Left cardiac atrium (tissue), 4 donors: ENCODE results near the gene KCND3. TPM values are rescaled to one million over a fixed set of nuclear protein-coding genes. Genes with fewer than 3 reads are reported as not detected.

Experiments used
- ATAC-seq, 2 donors: fragments of 200-7000 bp; cut with Tn5 transposase; one replicate each; pipeline ENCODE4 v1.9.1; 2020; ENCODE audit warnings: mild to moderate bottlenecking in 2 of 2, moderate library complexity in 2 of 2
- DNase-seq: peaks from one replicate; pipeline ENCODE4 v3.0.0-alpha.2; 2020
- intact Hi-C, 2 donors: fragments of 100-400 bp; cut with DNase I; formaldehyde crosslinking; loops; one replicate each; pipeline versions ENCODE4 v1.14.1 to v1.15.1; 2022 to 2023
- total RNA-seq, 2 donors: library from RNA; stranded (reverse); fragmentation: NEBNext Ultra II Directional; extraction: Animal tissue kit (Norgen Biotek cat#: 25700); gene quantifications; one replicate each; pipeline ENCODE4 v1.2.1, GENCODE V29; 2021
- donor health status: DM: no; HTN: yes; CAD: no.
- donor health status: DM: no; HTN: yes; CAD: no; lungs with severe emphysema.
- donor health status: DM: yes; HTN: yes; CAD: no.
- donor health status: Dilated cardiomyopathy.

The KCND3 gene
- total RNA-seq, 2 donors from 2014 or later: 18.3 to 25.4 TPM

DNA sequence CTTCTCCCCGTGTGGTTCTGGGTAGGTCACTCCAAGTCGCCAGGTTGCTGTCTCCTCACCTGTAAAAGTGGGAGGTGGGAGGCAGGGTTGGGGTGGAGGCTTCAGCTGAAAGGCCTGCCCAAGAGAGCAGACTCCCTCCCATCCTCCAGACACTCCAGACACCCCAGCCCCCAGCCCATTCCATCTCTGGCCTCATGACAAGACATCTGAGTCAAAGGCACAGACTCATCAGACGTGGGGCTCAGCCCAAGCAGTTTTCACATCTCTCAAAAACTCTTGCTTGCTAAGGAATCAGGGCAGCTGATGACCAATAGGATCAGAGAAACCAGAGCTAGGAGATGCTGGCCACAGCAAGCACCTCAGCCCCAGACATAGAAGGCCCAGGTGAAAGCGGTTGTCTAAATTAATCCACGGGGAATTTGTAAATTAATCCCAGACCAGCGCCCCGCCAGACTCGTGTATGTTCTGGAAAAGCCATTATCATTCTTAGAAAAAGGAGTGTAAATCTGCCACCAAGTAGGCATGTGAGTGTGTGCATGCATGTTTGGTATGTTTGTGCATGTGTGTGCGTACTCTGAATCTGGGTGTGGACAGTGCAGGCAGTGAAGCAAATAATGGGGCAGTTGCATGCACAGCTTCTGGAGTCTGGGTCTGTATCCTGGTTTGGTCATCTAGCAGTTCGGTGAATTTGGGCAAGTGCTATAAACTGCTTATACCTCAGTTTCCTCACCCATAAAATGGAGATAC lies 55.2 kb downstream of the KCND3 start:
- intact Hi-C loops: no loop called here
- ATAC-seq: peak in 1 of 2 donors; percentile 42

DNA sequence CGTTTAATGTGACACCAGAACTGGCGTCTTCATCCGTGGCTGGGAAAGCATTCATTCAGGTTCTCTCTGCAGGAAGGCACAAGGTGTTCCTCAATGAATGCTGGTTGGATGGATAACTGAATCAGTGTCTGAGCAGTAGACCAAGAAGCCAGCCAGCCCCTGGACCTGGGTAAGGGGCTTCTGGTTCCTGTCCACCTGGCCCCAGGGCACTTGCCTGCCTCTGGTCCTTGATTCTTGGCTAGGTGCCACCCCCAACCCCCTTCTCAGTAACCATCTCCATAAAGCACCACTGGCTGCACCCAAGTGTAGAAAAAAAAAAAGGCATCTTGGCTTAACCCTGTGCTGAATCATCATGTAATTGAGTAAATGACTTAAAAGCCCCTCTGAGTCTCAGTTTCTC lies 59.1 kb downstream of the KCND3 start:
- ATAC-seq (no peak), DNase-seq (no peak)
- intact Hi-C loops: no loop called here

More for the DNA sequence above, 55.2 kb downstream of the KCND3 start:
- no peak for DNase-seq

DNA sequence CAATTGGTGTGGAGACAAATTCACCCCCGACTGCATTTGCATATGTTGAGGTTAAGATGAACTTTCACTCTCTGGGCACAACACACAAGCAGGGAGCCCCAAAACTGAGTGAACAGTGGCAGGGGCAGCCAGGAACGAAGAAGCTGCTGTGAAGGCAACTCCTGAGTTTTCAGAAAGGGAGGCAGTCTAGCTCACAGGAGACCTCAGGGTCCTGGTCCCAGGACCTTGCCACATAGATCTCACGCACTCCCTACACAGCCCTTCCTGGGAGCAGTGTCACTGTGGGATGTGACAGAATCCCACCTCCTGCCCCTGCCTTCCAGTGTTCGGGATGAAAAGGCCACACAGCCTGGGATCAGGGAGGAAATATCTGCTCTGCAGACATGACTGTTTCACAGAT lies 60.9 kb downstream of the KCND3 start:
- ATAC-seq (no peak), DNase-seq (no peak)
- intact Hi-C loops: no loop called here

DNA sequence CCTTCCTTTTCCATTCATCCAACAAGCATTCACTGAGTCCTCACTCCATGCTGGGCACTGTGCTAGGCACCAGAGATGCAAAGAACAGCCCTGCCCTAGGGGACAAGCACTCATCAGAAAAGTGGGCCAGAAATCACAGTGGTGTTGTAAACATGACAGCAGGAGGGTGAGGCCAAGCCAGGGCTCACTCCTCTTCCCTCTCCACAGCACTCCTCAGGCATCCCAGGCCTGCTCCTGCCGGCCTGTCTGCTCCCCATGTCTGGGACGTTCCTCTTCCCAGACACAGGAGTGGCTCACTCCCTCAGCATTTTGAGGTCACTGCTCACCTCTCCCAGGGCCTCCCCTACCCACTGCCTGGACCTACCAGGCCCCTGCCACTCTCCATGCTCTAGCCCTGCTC lies 61.8 kb downstream of the KCND3 start:
- intact Hi-C loops: no loop called here
- no peak for DNase-seq

DNA sequence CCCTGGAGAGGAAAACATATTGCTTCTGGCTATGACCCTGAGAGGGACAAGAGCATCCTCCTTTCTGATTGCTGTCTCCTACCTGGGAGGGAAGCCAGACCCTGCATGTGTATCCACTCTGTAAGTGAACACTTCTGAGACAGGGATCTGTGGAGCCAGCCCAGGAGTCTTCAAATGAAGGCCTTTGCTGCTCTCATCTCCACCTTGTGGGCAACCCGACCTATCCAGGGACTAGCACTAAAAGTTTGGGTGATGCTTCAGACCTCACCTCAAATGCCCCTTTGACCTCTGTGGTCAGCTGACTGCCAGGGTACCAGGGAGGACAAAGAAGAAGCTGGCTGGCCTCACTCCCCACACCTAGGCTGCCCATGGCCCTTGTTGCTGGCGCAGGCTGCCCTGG lies 64.7 kb downstream of the KCND3 start:
- ATAC-seq: no peak
- intact Hi-C loops: no loop called here
- DNase-seq: no peak

More for the DNA sequence above, 61.8 kb downstream of the KCND3 start:
- no peak for ATAC-seq

DNA sequence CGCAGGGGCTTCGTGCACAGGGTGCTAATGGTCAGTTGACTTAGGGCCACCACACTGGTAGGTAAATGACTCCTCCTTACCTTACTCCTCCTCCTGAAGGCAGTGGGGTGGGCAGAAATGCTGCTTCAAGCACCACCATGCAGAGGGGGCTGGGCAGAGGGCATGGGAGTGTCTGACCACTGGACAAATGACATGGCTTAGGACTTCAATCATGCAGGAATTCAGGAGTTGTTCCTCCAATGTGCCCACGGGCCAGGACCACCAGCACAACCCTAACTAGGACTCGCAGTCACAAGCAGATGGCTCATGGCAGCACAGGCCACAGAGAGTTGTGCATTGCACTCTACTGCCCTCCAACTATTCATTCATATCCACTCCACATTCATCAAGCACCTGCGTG lies 65.7 kb downstream of the KCND3 start:
- intact Hi-C loops: no loop called here

DNA sequence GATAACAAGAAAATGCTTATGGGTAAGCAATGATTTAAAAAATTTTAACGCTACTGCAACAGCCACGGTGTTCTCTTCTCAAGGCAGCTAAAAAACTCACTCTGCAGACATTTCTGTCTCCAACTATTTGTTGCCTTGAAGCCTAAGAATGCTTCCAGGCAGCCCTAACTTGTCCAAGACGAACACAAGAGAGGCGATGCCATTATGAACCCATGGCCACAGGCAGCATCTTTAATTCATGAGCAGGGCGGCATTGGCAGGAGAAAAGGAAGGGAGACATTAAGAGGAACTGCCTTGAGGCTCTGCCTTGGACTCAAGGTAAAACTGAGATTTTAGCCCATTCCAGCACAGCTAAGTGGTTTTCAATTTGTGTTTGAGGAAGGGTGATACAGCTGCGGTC lies 67.5 kb downstream of the KCND3 start:
- intact Hi-C loops: no loop called here
- DNase-seq (no peak), ATAC-seq (no peak)

More for the DNA sequence above, 65.7 kb downstream of the KCND3 start:
- ATAC-seq: no peak
- no peak for DNase-seq

DNA sequence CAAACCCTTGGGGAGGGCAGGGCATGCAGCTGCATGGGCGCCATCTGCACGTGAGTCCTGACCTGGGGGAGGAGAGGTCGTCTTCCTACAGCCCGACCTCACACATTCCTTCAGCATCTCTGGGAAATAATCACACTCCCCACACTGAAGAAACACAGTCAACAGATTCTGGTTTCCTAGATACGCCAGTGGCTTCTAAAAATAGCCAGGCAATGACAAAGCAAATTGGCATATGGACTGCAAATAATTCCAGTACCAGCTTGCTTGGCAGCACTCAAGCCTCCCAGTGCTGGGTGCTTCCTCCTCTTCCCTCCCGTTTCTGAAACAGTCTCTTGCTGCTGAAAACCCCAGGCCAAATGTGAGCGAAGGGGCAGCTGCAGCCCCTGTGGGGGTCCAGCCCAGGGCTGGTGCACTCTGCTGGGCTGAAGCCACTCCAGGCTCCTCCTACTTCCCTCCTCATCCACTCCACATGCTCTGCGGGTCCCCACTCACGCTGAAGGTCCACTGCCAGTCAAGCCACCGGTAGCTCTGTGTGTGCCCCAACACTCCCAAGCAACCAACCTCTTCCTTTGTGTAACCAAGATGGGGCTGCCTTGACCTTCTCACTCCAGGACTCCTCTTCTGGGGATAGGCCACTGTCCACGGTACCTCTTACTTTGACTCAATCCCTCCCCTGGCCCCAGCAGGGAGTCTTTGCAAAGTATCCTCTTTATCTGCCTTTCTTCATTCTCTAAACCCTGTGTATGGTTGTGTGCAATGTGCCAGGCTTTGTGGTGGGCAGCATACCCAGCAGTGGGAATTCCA lies 69.0 kb downstream of the KCND3 start:
- intact Hi-C loops: no loop called here
- ATAC-seq (peak; percentile 92), DNase-seq (peak; percentile 38)

DNA sequence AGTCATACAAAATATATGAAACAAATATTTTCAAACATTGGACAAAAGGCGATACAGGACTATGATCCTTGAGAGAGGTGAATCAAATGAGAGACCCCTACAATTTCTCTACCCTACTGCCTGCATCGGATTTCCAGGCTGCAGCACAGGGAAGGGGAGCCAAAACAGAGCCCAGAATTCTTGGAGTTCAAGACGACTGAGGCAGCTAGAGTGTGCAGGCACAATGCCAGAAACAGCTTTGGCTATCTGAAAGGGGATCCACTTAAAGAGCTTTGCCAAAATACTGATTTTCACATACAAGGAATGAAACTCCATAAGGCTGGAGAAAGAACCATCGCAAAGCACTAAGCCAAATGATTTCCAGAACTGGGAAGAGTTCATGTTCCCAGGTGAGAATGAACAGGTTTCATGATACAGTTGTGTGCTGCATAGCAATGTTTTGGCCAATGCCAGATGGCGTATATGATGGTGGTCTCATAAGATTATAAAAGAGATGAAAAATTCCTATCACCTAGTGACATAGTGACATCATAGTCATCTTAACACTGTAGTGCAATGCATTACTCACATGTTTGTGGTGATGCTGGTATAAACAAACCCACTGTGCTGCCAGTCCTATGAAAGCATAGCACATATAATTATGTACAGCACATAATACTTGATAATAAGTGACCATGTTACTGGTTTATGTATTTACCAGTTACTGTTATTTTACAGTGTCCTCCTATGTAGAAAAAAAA lies 77.5 kb downstream of the KCND3 start:
- ATAC-seq: no peak
- intact Hi-C loops: no loop called here
- DNase-seq: no peak

DNA sequence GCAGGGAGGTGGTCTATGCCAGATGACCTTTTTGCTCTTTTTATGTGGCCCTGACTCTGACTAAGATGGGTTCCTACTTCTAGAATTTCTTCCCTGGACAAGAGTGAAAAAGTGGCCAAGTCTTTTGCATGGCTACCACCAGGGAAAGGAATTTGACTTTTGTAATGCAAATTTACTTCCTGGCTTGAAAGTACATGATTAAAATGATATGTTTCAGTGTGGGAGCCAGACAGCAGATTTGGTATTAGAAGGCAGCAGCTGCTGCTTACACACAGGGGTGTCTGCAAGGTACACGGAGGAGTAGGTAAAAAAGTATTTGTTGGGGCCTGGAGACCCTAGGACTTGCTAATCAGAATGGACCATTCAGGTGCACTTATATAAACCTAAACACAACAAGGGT lies 78.4 kb downstream of the KCND3 start:
- ATAC-seq (no peak), DNase-seq (no peak)
- intact Hi-C loops: no loop called here

DNA sequence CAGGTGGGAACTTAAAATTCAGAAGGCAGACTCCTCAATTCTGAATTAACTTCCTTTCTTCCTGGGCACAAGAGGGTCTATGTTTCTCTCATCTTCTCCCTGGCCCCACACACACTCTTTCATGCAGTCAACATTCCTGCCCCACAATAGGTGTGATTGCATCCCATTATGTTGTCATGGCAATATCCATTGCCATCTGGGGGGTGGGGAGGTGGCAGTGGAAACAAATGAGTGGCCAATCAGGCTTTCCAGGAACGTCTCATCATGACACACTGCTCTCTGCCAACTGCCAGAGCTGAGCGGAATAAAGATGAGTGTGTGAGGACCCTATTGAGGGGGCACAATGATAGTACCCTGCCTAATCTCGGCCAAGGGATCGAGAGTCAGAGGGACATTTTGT lies 80.4 kb downstream of the KCND3 start:
- ATAC-seq: no peak
- intact Hi-C loops: no loop called here
- no peak for DNase-seq

DNA sequence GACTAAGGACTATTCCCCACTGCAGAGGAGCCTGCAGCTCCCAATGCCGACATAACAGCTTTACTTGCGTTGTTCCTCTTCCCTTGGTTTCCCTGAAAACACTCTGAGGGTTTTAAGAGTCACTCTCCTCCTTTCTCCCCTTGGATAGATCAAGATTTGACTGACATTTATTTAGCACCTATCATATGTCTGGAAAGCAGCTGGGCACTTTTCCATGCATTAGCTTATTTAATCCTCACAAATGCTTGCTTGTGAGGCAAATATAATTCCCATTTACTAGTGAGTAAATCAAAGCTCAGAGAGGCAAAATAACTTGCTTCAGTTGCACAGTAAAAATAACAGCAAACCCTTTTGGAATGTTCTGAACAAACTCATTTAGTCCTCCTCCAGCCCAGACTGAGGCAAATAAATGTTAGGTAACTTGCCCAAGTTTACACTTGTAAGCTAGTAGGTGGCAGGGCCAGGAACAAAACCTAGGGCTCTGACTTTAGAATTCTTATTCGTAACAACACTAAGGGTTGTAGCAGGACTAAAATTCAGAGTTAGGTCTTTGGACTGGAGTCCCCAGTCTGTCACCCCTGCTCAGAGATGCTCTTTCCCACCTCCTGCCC lies 81.4 kb downstream of the KCND3 start:
- ATAC-seq (no peak), DNase-seq (no peak)
- intact Hi-C loops: no loop called here

DNA sequence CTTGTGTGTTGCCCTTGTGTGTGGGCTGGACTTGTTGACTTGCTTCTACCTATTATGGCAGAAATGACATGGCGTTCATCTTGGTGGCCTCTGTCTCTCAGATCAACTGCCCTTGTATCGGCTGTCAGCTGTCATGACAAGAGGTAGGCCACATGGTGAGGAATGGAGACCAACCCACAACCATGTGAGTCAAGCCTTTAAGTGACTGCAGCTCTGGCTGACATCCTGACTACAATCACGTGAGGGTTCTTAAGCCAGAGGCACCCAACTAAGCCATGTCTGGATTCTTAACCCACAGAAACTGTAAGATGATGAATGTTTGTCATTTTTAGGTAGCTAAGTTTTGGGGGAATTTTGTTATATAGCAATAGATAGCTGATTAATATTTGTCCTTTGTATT lies 82.1 kb downstream of the KCND3 start:
- ATAC-seq: no peak
- intact Hi-C loops: no loop called here

DNA sequence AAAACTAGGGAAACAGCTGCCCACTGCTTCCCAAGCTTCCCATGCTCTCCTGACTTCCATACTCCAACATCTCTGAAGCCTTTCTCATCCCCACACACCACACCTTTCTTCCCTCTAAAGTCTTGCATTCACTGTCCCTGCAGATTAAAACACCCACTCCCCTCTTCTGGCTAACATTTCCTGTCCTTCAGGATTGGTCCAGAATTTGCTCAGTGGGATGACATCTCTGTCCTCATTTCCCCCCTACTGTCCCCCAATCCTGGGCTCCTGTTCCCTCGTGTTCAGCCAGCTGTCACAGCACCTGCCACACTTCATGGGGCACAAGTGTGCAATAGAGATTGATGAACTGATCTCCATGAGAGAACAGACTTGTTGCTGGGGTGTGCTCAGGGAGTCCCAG lies 82.7 kb downstream of the KCND3 start:
- intact Hi-C loops: no loop called here
- no peak for DNase-seq
- ATAC-seq: no peak

More for the DNA sequence above, 82.1 kb downstream of the KCND3 start:
- DNase-seq: no peak

DNA sequence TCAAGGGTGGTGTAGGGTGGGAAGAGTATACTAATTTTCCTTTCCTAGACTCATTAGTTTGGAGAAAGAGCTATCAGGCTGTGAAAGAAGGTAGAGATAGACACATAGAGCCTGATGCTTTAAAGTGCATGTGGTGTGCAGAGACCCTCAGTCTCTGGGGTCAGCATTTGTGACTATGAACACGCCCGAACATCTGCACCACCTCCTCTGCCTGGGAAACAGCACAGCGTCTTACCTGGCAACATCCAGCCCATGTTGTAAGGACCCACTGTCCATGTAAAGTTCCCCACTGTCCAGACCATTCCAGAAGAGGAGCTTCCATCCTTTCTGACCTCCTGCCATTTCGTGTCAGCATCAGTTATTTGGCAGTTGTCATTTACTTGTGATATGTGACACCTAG lies 83.4 kb downstream of the KCND3 start:
- ATAC-seq (no peak), DNase-seq (no peak)
- intact Hi-C loops: no loop called here

DNA sequence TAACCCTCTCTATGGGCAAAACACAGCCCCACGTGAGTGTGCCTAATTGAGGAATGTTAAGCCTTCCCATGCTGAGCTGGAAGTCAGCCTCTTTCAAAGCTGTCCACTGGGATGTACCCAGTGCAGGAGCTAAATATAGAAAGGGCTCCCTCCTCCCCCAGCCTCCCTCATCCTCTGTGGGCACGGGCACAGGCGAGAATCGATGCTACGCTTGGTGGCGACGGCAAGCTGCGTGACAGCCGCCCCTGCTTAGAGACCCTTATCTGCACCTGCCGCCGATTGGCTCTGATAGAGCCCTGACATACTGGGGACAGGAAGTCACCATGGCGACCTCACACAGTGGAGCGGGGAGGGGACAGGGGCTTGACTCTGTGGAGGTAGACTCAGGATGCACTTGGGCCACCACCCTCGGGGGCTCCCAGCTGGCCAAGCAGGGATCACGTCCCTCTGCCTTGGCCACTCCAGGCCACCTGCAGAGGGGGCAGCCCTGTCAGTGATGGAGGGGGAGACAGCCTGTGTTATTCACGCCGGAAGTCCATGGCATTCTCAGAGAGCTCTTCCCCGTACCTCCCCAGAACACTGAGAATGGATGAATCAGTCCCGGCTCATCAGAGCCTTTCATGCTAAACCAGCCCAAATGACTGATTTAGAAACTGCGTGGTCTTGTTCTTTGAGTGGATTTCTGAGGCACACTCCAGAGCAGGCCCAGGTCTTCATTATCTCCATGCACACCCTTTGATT lies 84.8 kb downstream of the KCND3 start:
- peak; percentile 37 for DNase-seq
- intact Hi-C loops: no loop called here
- peak; percentile 88 to 90 for ATAC-seq

DNA sequence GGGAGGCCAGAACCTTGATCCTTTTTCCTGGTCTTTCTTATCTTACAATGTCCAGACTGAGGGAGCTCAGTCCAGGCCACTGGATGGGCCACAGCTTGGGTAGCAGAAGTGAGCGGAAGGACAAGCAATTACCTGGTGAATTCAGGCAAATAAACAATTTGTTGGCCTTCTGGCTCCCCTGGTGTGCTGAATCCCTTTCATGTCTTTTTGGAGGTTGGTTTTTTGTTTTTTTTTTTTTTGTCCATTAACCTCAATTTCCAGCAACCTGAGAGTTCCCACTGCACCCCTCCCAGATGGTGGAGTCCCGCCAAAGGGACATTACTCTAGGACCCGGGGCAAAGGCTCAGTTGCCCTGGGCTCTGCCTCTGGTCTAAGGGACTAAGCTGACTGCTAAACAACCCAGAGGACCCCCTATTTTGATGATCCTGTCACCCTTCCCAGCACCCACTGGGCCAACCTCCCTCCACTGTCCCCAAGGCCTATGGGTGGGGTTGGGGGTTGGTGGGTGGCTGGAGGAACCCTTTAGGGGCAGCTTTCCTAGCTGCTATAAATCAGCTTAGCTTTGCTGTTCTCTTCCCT lies 85.5 kb downstream of the KCND3 start:
- intact Hi-C loops: no loop called here
- DNase-seq (no peak), ATAC-seq (no peak)

DNA sequence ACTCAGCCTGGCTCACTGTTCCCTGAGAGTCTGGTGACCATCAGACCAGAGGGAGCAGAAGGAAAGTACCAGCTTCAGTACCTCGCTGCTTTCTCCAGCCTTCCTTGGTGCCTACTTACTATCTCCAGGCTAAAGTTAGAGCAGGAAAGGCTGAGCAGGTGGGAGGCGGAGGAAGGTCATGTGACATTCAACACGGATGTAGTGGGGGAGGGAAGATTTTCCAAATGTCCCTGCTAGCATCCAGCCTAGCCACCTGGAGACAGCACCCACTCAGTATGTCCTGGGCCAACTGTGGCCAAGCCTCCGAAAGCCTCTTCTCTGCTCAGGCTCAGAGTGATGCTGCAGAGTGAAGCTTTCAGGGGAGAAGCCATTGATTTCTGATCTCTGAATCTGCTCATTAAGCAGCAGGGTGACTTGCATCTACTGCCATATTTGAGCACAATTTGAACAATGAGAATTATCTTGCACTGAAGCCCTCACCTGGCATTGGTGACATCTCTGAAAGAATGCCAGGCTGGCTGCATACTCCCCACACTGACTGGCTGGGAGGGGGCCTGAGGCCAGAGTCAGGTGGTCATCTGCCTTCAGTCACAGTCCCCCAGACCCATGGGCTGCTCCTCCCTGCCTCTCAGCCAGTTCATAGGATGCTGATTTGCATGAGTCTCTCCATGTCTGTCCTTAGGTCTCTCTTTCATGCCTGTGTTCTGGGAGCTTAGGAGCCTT lies 86.2 kb downstream of the KCND3 start:
- intact Hi-C loops: no loop called here
- DNase-seq: no peak

More for the DNA sequence above, 86.2 kb downstream of the KCND3 start:
- ATAC-seq: no peak
